Spleen (tissue), 11 donors: ENCODE measurements around the gene OR6Q1. TPM values are rescaled to one million over a fixed set of nuclear protein-coding genes. Genes with fewer than 3 reads are reported as not detected.

Source experiments
- DNase-seq: peaks from one replicate; pipeline ENCODE4 v3.0.0-alpha.2; 2020
- H3K27ac ChIP-seq, 8 donors: fragments of 200-600 bp; sonication (generic) in 7 of 8; 1 replicate in 4 of 8; 2 replicates in 4 of 8; pipeline versions ENCODE4 v1.5.0 to v1.8.0; 2016 to 2021; ENCODE audit warnings: inconsistent platforms in 4 of 8, mild to moderate bottlenecking in 4 of 8, moderate library complexity in 1 of 8
- H3K27me3 ChIP-seq, 7 donors: fragments of 200-600 bp; sonication (generic) in 6 of 7; replicated peaks in 1 of 7; 1 replicate in 4 of 7; 2 replicates in 3 of 7; pipeline versions ENCODE4 v1.5.0 to v1.8.0; 2016 to 2021; ENCODE audit warnings: inconsistent platforms in 3 of 7, mild to moderate bottlenecking in 1 of 7
- H3K36me3 ChIP-seq, 6 donors: fragments of 200-600 bp; sonication (generic) in 5 of 6; 1 replicate in 4 of 6; 2 replicates in 2 of 6; pipeline versions ENCODE4 v1.5.0 to v1.8.0; 2016 to 2021; ENCODE audit warnings: inconsistent platforms in 2 of 6
- H3K4me1 ChIP-seq, 6 donors: fragments of 200-600 bp; sonication (generic) in 5 of 6; 1 replicate in 3 of 6; 2 replicates in 3 of 6; pipeline versions ENCODE4 v1.5.0 to v1.8.0; 2016 to 2021; ENCODE audit warnings: inconsistent platforms in 3 of 6
- H3K4me3 ChIP-seq, 8 donors: fragments of 200-600 bp; sonication (generic) in 7 of 8; 1 replicate in 4 of 8; 2 replicates in 4 of 8; pipeline versions ENCODE4 v1.5.0 to v1.8.0; 2016 to 2021; ENCODE audit warnings: inconsistent platforms in 4 of 8, mild to moderate bottlenecking in 4 of 8, moderate library complexity in 2 of 8
- H3K9me3 ChIP-seq, 8 donors: fragments of 200-600 bp; sonication (generic) in 7 of 8; 1 replicate in 4 of 8; 2 replicates in 4 of 8; pipeline versions ENCODE4 v1.5.0 to v1.8.0; 2016 to 2021; ENCODE audit warnings: inconsistent platforms in 4 of 8
- POLR2A ChIP-seq, 3 donors: fragments of 450-650 bp; IDR thresholded peaks; one replicate each; pipeline ENCODE4 v1.5.1; 2017; ENCODE audit warnings: antibody characterized with exemption in 3 of 3, mild to moderate bottlenecking in 1 of 3
- POLR2AphosphoS5 ChIP-seq, 3 donors: sonication (generic); formaldehyde crosslinking; IDR thresholded peaks; one replicate each; pipeline ENCODE4 v1.5.1; 2017; ENCODE audit warnings: antibody characterized with exemption in 3 of 3
- WGBS, 5 donors: extraction: QIAGEN DNeasy Blood & Tissue Kit in 3 of 5; methylation state at CpG; one replicate each; pipeline versions ENCODE4 v1.1.5 to v1.1.7; 2013 to 2018; 5-methylcytosine and 5-hydroxymethylcytosine counted together
- intact Hi-C: fragments of 100-400 bp; cut with DNase I; formaldehyde crosslinking; loops from one replicate; pipeline ENCODE4 v1.15.0; 2023; ENCODE audit warnings: low total_unique reads
- polyA plus RNA-seq, 3 donors: library from polyadenylated mRNA; stranded (reverse); fragments of 200-250 nt; gene quantifications; one replicate each; pipeline ENCODE4 v1.2.1, GENCODE V29; 2013
- total RNA-seq, 7 donors: library from RNA; depleted of rRNA in 3 of 7; stranded (reverse); fragments of >200 nt in 3 of 7; fragmentation: NEBNext Ultra II Directional in 4 of 7; extraction: Animal tissue kit (Norgen Biotek cat#: 25700) in 4 of 7; gene quantifications; one replicate each; pipeline versions ENCODE4 v1.1.0 to v1.2.1, GENCODE V29; 2016 to 2021
- TF ChIP-seq, protein P1 (sequence below), 11 experiments: fragments of 200-600 bp in 7 of 11; fragments of 450-650 bp in 4 of 11; sonication (generic) in 4 of 11; IDR thresholded peaks in 8 of 11; conservative IDR thresholded peaks in 3 of 11; 1 replicate in 7 of 11; 2 replicates in 4 of 11; pipeline versions ENCODE4 v1.4.0 to v1.8.0; 2016 to 2021; ENCODE audit warnings: antibody characterized with exemption in 11 of 11, inconsistent platforms in 4 of 11, mild to moderate bottlenecking in 1 of 11
- donor health status: healthy with polysubstance abuse.
- donor health status: DM: no; HTN: no; CAD: no; lungs with moderate emphysema.
- donor health status: DM: no; HTN: no; CAD: no.
- donor health status: Bipolar disorder and iron deficiency.
- donor health status: healthy.
- donor health status: DM: no; HTN: no; CAD: no.
- donor health status: DM: yes; HTN: yes; CAD: no.

The OR6Q1 gene
- total and polyA plus RNA-seq, 10 donors, result not detected

DNA sequence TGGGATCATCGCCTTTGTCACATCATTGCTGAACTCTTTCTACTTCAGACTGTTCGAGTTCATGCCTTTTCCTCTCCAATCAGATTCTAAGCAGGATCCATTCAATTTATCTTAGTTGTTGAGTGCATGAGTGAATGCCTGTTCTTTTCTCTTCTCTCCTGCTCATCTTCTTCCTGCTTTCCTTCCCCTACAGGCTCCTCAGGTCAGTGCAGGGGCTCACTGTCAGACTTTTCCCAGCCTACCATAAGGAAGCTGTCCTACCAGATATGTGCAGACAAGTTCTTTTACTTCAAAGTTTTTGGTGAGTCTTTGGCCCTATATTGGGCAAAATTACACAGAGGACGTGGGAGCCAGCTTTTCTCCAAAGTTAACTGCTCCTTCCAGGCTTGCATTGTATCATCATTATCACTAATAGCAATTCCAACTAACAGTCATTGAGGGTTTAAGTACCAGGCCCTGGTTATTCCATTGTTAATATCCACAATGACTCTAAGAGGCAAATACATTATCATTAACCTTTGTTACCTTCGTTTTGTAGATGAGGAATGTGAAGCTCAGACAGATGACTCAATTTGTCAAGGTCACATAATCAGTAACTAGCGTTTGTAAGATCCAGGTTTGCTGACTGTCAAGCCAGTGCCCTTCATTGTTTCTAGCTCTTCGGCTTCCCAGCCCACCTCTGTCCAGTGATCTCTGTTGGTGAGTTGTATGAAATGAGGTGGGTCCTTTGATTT lies 30.4 kb downstream of the OR6Q1 start:
- H3K9me3 ChIP-seq, result no peaks in the 10 kb centered on the region
- H3K4me1 ChIP-seq, result no peaks in the 10 kb centered on the region
- TF ChIP-seq POLR2A (IDR thresholded peaks at IDR 0.05) (no peak), POLR2AphosphoS5 (IDR thresholded peaks at IDR 0.05) (no peak)
- no peak overlapping the region for H3K27ac ChIP-seq
- no peak for DNase-seq
- H3K27me3 ChIP-seq, result peaks cover 0 to 9% (median 0%) of the 10 kb centered on the region in 7 donors
- no peak overlapping the region for H3K4me3 ChIP-seq
- H3K36me3 ChIP-seq, result no peaks in the 10 kb centered on the region
- intact Hi-C loops, result no loop called here
- WGBS, 5 donors, result 55 to 70% (median 68%) methylated on average over 6 of the region's 6 CpGs

DNA sequence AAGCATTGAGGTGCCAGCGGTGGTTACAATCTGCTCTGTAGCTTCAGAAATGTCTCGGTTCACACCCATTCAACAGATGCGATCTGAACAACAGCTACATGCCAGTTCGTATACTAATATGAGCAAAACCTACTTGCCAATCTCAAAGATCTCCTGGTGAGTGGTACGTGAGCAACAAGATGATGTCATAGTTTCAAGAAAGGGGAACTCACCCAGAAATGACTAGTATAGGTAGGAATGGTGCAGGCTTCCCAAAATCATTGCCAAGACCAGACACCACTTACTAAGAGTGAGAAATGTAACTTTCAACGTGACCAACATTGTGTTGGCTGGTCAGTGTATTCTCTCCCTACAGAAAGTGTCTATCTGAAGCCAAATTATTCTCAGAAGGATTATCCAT lies 31.1 kb downstream of the OR6Q1 start:
- H3K36me3 ChIP-seq, result no peaks in the 10 kb centered on the region
- WGBS, 5 donors, result 46 to 66% (median 56%) methylated on average over 6 of the region's 6 CpGs
- intact Hi-C loops, result no loop called here
- no peak overlapping the region for H3K27ac ChIP-seq
- TF ChIP-seq, protein P1, sequence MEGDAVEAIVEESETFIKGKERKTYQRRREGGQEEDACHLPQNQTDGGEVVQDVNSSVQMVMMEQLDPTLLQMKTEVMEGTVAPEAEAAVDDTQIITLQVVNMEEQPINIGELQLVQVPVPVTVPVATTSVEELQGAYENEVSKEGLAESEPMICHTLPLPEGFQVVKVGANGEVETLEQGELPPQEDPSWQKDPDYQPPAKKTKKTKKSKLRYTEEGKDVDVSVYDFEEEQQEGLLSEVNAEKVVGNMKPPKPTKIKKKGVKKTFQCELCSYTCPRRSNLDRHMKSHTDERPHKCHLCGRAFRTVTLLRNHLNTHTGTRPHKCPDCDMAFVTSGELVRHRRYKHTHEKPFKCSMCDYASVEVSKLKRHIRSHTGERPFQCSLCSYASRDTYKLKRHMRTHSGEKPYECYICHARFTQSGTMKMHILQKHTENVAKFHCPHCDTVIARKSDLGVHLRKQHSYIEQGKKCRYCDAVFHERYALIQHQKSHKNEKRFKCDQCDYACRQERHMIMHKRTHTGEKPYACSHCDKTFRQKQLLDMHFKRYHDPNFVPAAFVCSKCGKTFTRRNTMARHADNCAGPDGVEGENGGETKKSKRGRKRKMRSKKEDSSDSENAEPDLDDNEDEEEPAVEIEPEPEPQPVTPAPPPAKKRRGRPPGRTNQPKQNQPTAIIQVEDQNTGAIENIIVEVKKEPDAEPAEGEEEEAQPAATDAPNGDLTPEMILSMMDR (IDR thresholded peaks at IDR 0.05 in 8 of 11, conservative IDR thresholded peaks at IDR 0.05 in 3 of 11), result no peak
- TF ChIP-seq POLR2AphosphoS5 (IDR thresholded peaks at IDR 0.05) (no peak), POLR2A (IDR thresholded peaks at IDR 0.05) (no peak)
- H3K4me1 ChIP-seq, result no peaks in the 10 kb centered on the region
- H3K9me3 ChIP-seq, result no peaks in the 10 kb centered on the region
- DNase-seq, result no peak
- H3K27me3 ChIP-seq, result peaks cover 0 to 14% (median 0%) of the 10 kb centered on the region in 7 donors
- no peak overlapping the region for H3K4me3 ChIP-seq

DNA sequence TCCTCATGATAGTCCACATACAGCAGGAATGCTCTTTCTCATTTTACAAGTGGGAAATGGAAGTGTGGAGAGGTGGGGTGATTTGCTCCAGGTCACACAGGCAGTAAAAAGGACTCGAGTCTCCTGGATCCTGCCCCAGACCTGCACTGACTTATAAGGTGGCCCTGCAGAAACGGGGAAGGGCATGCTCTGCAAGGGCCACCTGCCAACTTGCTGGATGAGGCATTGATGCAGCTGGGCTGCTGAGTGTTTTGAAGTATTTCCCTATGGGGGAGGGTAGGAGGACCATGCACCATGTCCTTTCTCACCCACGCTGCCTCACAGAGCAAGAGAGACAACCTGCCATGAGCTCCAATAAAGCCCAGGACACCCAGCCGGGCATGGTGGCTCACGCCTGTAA lies 36.9 kb downstream of the OR6Q1 start:
- no peaks in the 10 kb centered on the region for H3K36me3 ChIP-seq
- intact Hi-C loops, result no loop called here
- 66 to 81% (median 78%) methylated on average over 5 of the region's 5 CpGs for WGBS, 5 donors
- no peak overlapping the region for H3K27ac ChIP-seq
- H3K4me3 ChIP-seq, result no peak overlapping the region
- H3K27me3 ChIP-seq, result peaks cover 0 to 14% (median 0%) of the 10 kb centered on the region in 7 donors
- no peaks in the 10 kb centered on the region for H3K4me1 ChIP-seq
- H3K9me3 ChIP-seq, result no peaks in the 10 kb centered on the region
- no peak for TF ChIP-seq POLR2AphosphoS5 (IDR thresholded peaks at IDR 0.05)
- TF ChIP-seq POLR2A (IDR thresholded peaks at IDR 0.05), result no peak
- TF ChIP-seq, protein P1 (IDR thresholded peaks at IDR 0.05 in 8 of 11, conservative IDR thresholded peaks at IDR 0.05 in 3 of 11), result no peak
- no peak for DNase-seq

DNA sequence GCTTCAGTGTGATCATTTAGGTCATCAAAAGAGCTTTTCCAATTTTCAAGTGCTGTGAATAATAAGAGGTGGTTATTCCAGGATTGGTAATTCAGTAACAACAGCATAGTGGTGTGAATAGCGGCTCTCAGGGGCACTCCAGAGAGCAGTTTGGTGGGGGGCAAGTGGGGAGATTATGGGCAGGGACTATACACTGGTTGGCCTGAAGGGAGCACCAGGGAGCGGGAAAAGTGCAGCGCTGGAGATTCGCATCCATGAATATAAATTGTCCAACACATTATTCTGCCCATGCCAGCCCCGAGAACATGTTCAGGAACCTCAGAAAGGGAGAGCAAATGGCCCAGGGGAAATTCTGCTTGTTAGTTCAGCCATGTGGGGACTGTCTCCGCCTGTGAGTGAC lies 37.9 kb downstream of the OR6Q1 start:
- H3K27me3 ChIP-seq, result peaks cover 0 to 14% (median 0%) of the 10 kb centered on the region in 7 donors
- DNase-seq, result no peak
- no peaks in the 10 kb centered on the region for H3K4me1 ChIP-seq
- H3K4me3 ChIP-seq, result no peak overlapping the region
- no peak for TF ChIP-seq POLR2A (IDR thresholded peaks at IDR 0.05)
- TF ChIP-seq, protein P1 (IDR thresholded peaks at IDR 0.05 in 8 of 11, conservative IDR thresholded peaks at IDR 0.05 in 3 of 11), result no peak
- no peak for TF ChIP-seq POLR2AphosphoS5 (IDR thresholded peaks at IDR 0.05)
- no peak overlapping the region for H3K27ac ChIP-seq
- H3K36me3 ChIP-seq, result no peaks in the 10 kb centered on the region
- WGBS, 5 donors, result 75 to 85% (median 79%) methylated on average over 6 of the region's 6 CpGs
- peaks cover 0 to under 1% (median 0%) of the 10 kb centered on the region in 8 donors for H3K9me3 ChIP-seq
- intact Hi-C loops, result no loop called here
